GM12878 (cell line): ENCODE data around the gene GALK2. TPM values are rescaled to one million over a fixed set of nuclear protein-coding genes. Genes with fewer than 3 reads are reported as not detected.
A peak's percentile ranks its signal among the peaks of the same experiment; 100 is the strongest.

Experiments
- ATAC-seq: fragments of 200-7000 bp; cut with Tn5 transposase; 3 replicates; pipeline ENCODE4 v1.9.1; 2020; ENCODE audit warnings: mild to moderate bottlenecking, moderate library complexity
- BruUV-seq: library from RNA; stranded (reverse); fragments of 400-500 nt; replicated peaks from 2 replicates; lab custom pipeline; 2021; lab: Mats Ljungman, UMichigan
- CTCF ChIA-PET: fragments of 300-600 bp; sonication (Branson Sonifier 250); formaldehyde crosslinking; extraction: SDS; loops from one replicate; lab custom pipeline; 2021; ENCODE audit warnings: inconsistent platforms; lab: Yijun Ruan, JAX
- POLR2A ChIA-PET: fragments of 350-600 bp; formaldehyde crosslinking; extraction: SDS; loops from one replicate; lab custom pipeline; 2021; ENCODE audit warnings: inconsistent platforms; lab: Charles Lee
- RAD21 ChIA-PET: fragments of 300-600 bp; sonication (Branson Sonifier 250); formaldehyde crosslinking; loops from one replicate; lab custom pipeline; 2023; ENCODE audit warnings: antibody characterized with exemption; ENCODE audit not compliant: unreplicated experiment; lab: Charles Lee
- SMC1A ChIA-PET: fragments of 300-600 bp; sonication (Branson Sonifier 250); formaldehyde crosslinking; loops from one replicate; lab custom pipeline; 2023; ENCODE audit not compliant: unreplicated experiment, uncharacterized antibody; lab: Charles Lee
- DNase-seq: peaks from one replicate; pipeline ENCODE4 v3.0.0-alpha.2; 2011; ENCODE audit warnings: low read depth, low spot score
- FAIRE-seq: peaks from 3 replicates; lab custom pipeline; 2011; peaks lifted over from hg19 to GRCh38; lab: Jason Lieb, UNC
- H2AFZ ChIP-seq: 2 replicates; pipeline ENCODE4 v1.6.0; 2011; ENCODE audit warnings: low read depth, low read length, control low read depth; ENCODE audit not compliant: control insufficient read depth
- H3K27ac ChIP-seq: 2 replicates; pipeline ENCODE4 v1.5.1; 2011; ENCODE audit warnings: control low read depth; ENCODE audit not compliant: control insufficient read depth, insufficient read depth
- H3K27me3 ChIP-seq, 2 experiments: replicated peaks in 1 of 2; 2 replicates each; pipeline versions ENCODE4 v1.6.0 to v1.6.1; 2011; ENCODE audit warnings: low read length in 1 of 2; ENCODE audit not compliant: control insufficient read depth in 2 of 2, insufficient read depth in 2 of 2
- H3K36me3 ChIP-seq, 2 experiments: 2 replicates each; pipeline ENCODE4 v1.5.1; 2011; ENCODE audit warnings: low read length in 1 of 2; ENCODE audit not compliant: control insufficient read depth in 2 of 2, insufficient read depth in 2 of 2
- H3K4me1 ChIP-seq: 2 replicates; pipeline ENCODE4 v1.6.1; 2011; ENCODE audit warnings: mild to moderate bottlenecking, low read length, moderate library complexity, mixed read lengths; ENCODE audit not compliant: control insufficient read depth, insufficient read depth
- H3K4me2 ChIP-seq: 2 replicates; pipeline ENCODE4 v1.6.0; 2011; ENCODE audit warnings: control low read depth; ENCODE audit not compliant: control insufficient read depth, insufficient read depth
- H3K4me3 ChIP-seq: fragments of 200-600 bp; sonication (generic); 2 replicates; pipeline ENCODE4 v1.5.1; 2016
- H3K79me2 ChIP-seq: 2 replicates; pipeline ENCODE4 v1.6.0; 2011; ENCODE audit warnings: low read length; ENCODE audit not compliant: control insufficient read depth, insufficient read depth
- H3K9ac ChIP-seq: 2 replicates; pipeline ENCODE4 v1.8.0; 2011; ENCODE audit warnings: low read length, control low read depth, mixed read lengths; ENCODE audit not compliant: control insufficient read depth, insufficient read depth
- H3K9me3 ChIP-seq: replicated peaks from 3 replicates; pipeline ENCODE4 v1.5.1; 2011; ENCODE audit warnings: mild to moderate bottlenecking, low read length; ENCODE audit not compliant: control insufficient read depth, insufficient read depth
- H4K20me1 ChIP-seq: 2 replicates; pipeline ENCODE4 v1.6.0; 2011; ENCODE audit not compliant: control insufficient read depth, insufficient read depth
- CBFB ChIP-seq: IDR thresholded peaks from 2 replicates; pipeline ENCODE4 v1.6.1; 2016; ENCODE audit warnings: antibody characterized with exemption, low read depth
- CEBPB ChIP-seq, 2 experiments: fragments of 150-350 bp in 1 of 2; IDR thresholded peaks; 2 replicates each; pipeline ENCODE4 v1.6.1; 2012 to 2014; ENCODE audit warnings: low read depth in 2 of 2, low read length in 2 of 2, borderline replicate concordance in 1 of 2, inconsistent platforms in 1 of 2
- ETV6 ChIP-seq, 2 experiments: fragments of 450-650 bp in 1 of 2; IDR thresholded peaks in 1 of 2; conservative IDR thresholded peaks in 1 of 2; 2 replicates each; pipeline ENCODE4 v1.6.1; 2014; ENCODE audit warnings: antibody characterized with exemption in 1 of 2, borderline replicate concordance in 1 of 2, low read depth in 1 of 2, mild to moderate bottlenecking in 1 of 2, moderate library complexity in 1 of 2
- FOXK2 ChIP-seq: fragments of 450-650 bp; IDR thresholded peaks from 2 replicates; pipeline ENCODE4 v1.6.1; 2017; ENCODE audit warnings: mild to moderate bottlenecking, moderate library complexity
- HDGF ChIP-seq: fragments of 450-650 bp; IDR thresholded peaks from 2 replicates; pipeline ENCODE4 v1.6.1; 2016; ENCODE audit warnings: antibody characterized with exemption
- IKZF2 ChIP-seq, 2 experiments: fragments of 450-650 bp; IDR thresholded peaks; 2 replicates each; pipeline ENCODE4 v1.6.1; 2017; ENCODE audit warnings: mild to moderate bottlenecking in 2 of 2, moderate library complexity in 2 of 2
- MLLT1 ChIP-seq: fragments of 450-650 bp; IDR thresholded peaks from 2 replicates; pipeline ENCODE4 v1.6.1; 2016; ENCODE audit warnings: mild to moderate bottlenecking
- NBN ChIP-seq: fragments of 450-650 bp; IDR thresholded peaks from 2 replicates; pipeline ENCODE4 v1.6.1; 2016
- NKRF ChIP-seq: fragments of 450-650 bp; conservative IDR thresholded peaks from 2 replicates; pipeline ENCODE4 v1.6.1; 2017; ENCODE audit warnings: mild to moderate bottlenecking, moderate library complexity
- NR2C1 ChIP-seq: fragments of 450-650 bp; IDR thresholded peaks from 2 replicates; pipeline ENCODE4 v1.6.1; 2017; ENCODE audit warnings: antibody characterized with exemption, mild to moderate bottlenecking, moderate library complexity
- POLR2AphosphoS2 ChIP-seq: IDR thresholded peaks from 2 replicates; pipeline ENCODE4 v1.6.1; 2011; ENCODE audit warnings: low read depth, mild to moderate bottlenecking, low read length, improper control_type of control experiment, moderate library complexity
- RAD51 ChIP-seq: fragments of 450-650 bp; IDR thresholded peaks from 2 replicates; pipeline ENCODE4 v1.6.1; 2016; ENCODE audit warnings: moderate library complexity, mild to moderate bottlenecking, inconsistent platforms
- SREBF2 ChIP-seq: IDR thresholded peaks from 2 replicates; pipeline ENCODE4 v1.6.1; 2012; ENCODE audit warnings: mild to moderate bottlenecking, low read length
- SUZ12 ChIP-seq: fragments of 200-600 bp; sonication (generic); IDR thresholded peaks from one replicate; pipeline ENCODE4 v1.6.1; 2018; ENCODE audit warnings: antibody characterized with exemption, mild to moderate bottlenecking; ENCODE audit not compliant: unreplicated experiment
- WRNIP1 ChIP-seq: IDR thresholded peaks from 2 replicates; pipeline ENCODE4 v1.6.1; 2011; ENCODE audit warnings: low read depth, low read length, improper control_type of control experiment, borderline replicate concordance
- WGBS: methylation state at CpG from one replicate; pipeline ENCODE4 v1.1.6; 2016; ENCODE audit warnings: low lambda C conversion rate; ENCODE audit not compliant: insufficient replicate concordance, insufficient coverage; ENCODE audit errors: missing lambda C conversion rate; 5-methylcytosine and 5-hydroxymethylcytosine counted together
- in situ Hi-C: fragments of 300-500 bp; cut with MboI; formaldehyde crosslinking; loops from 9 replicates; pipeline ENCODE4 v1.14.3; 2018; ENCODE audit warnings: mixed read lengths
- intact Hi-C: fragments of 100-400 bp; cut with micrococcal nuclease; formaldehyde crosslinking; loops from one replicate; pipeline ENCODE4 v1.14.2; 2022; ENCODE audit not compliant: unreplicated experiment
- polyA plus RNA-seq, 11 experiments: library from polyadenylated mRNA; depleted of rRNA in 4 of 11; unstranded in 6 of 11; stranded (reverse) in 5 of 11; fragments of >200 nt; fragmentation: Nextera tagmentation in 4 of 11; fragmentation: Illumina TruSeq in 1 of 11; extraction: Ambion mirVana in 4 of 11; extraction: Trizol in 1 of 11; gene quantifications; 1 replicate in 1 of 11; 2 replicates in 10 of 11; pipeline versions ENCODE4 v1.2.1 to v1.2.3, GENCODE V29; 2011 to 2016; ENCODE audit warnings: inconsistent platforms in 2 of 11, missing spikeins in 2 of 11, low read depth in 1 of 11
- total RNA-seq, 4 experiments: library from RNA; depleted of rRNA in 3 of 4; stranded (reverse); fragments of >200 nt in 3 of 4; fragmentation: Illumina TruSeq in 1 of 4; extraction: Trizol in 1 of 4; gene quantifications; 2 replicates each; pipeline versions ENCODE4 v1.2.1 to v1.2.3, GENCODE V29; 2013 to 2021

GALK2 gene
- total and polyA plus RNA-seq, 10 of the 15 experiments (the other 5 are each of a cell fraction or from before 2014, with no cell fraction given) = 11.9 to 26.7 (median 15.4) TPM

- TF ChIP-seq HDGF (0 out of 2 replicates have a peak, but pooled peaks have one; percentile 66), FOXK2 (no peak), NR2C1 (peak; percentile 62), CBFB (peak; percentile 75; the same call in 1 of the 2 replicates)
- TF ChIP-seq, all 136 proteins: peak for 64
These were observed 14.8 kb upstream of the GALK2 start, which contains the start of gene COPS2 (continued) for GRCh38 chr15:49155110-49155833.

GRCh38 chr15:49155834-49156627 lies 14.0 kb upstream of the GALK2 start:
- Histone ChIP-seq H3K9me3 (no peaks in the 10 kb centered on the region), H3K4me2 (peak overlapping the region; percentile 71), H3K79me2 (peaks cover 60% of the 10 kb centered on the region), H2AFZ (peak overlapping the region; percentile 90), H3K9ac (peak overlapping the region; percentile 17), H3K27ac (0 out of 2 replicates have a peak overlapping the region, but pooled peaks have one; percentile 22), H3K4me3 (peak overlapping the region; percentile 69), H4K20me1 (no peaks in the 10 kb centered on the region), H3K27me3 (no peaks in the 10 kb centered on the region), H3K4me1 (no peaks in the 10 kb centered on the region), H3K36me3 (no peaks in the 10 kb centered on the region)
- POLR2A ChIA-PET = interaction anchor here (0.6 to 2.2 kb wide), 6 partner anchors 9 to 1036 kb away, joined by 3 to 8 read pairs (median 4); partner anchors contain the start of genes CEP152, EID1 and GALK2
- SMC1A ChIA-PET = interaction anchor here (0.6 to 3.3 kb wide), 8 partner anchors 10 to 294 kb away, joined by 3 to 18 read pairs (median 3); partner anchors contain the start of genes EID1, GALK2 and SECISBP2L
- ATAC-seq (peak; percentile 16; the same call in 2 of the 3 replicates), FAIRE-seq (no peak), DNase-seq (no peak)
- in situ Hi-C loops (loop anchor here (10.0 to 25.0 kb wide), 2 partner anchors 469 to 794 kb away; partner anchors contain the start of genes DTWD1 and FAM227B), intact Hi-C loops (loop anchor here (5.0 to 10.0 kb wide), 2 partner anchors 466 to 801 kb away; partner anchors contain the start of genes DTWD1 and FAM227B)
- under 1% methylated on average over 26 of the region's 26 CpGs for WGBS
- CTCF ChIA-PET = interaction anchor here (0.7 to 3.7 kb wide), 8 partner anchors 10 to 982 kb away, joined by 3 to 31 read pairs (median 3); partner anchors contain the start of gene EID1
- TF ChIP-seq RAD51 (no peak), POLR2AphosphoS2 (peak; percentile 9; the same call in 1 of the 2 replicates), SREBF2 (no peak), SUZ12 (no peak), NKRF (peak; percentile 92), MLLT1 (no peak), WRNIP1 (no peak), IKZF2 (IDR thresholded peaks at IDR 0.05) (no peak), CEBPB (IDR thresholded peaks at IDR 0.05; ENCODE audit: borderline replicate concordance in 1 of 2, low read depth in 2 of 2, low read length in 2 of 2) (no peak), ETV6 (conservative IDR thresholded peaks at IDR 0.05 in 1 of 2, IDR thresholded peaks at IDR 0.05 in 1 of 2; ENCODE audit: borderline replicate concordance in 1 of 2, low read depth in 1 of 2) (peak in 1 of 2 experiments; percentile 2; a peak in 1 of 4 replicates), NBN (peak; percentile 3; the same call in 1 of the 2 replicates)
- TSS peak; percentile 75 for BruUV-seq
- RAD21 ChIA-PET = interaction anchor here (0.7 to 2.0 kb wide), 7 partner anchors 8 to 345 kb away, joined by 3 to 9 read pairs (median 5); partner anchors contain the start of genes CEP152, EID1 and SECISBP2L
